ENCODE results near the gene ST3GAL4. TPM values are rescaled to one million over a fixed set of nuclear protein-coding genes. Genes with fewer than 3 reads are reported as not detected.

Gene ST3GAL4
- total and polyA plus RNA-seq, 9 of the 15 experiments (the other 6 are each of a cell fraction or from before 2014, with no cell fraction given): 0.27 to 22.9 (median 10.5) TPM

GRCh38 chr11:126348806-126349582 lies 6.5 kb upstream of the ST3GAL4 start:
- H4K20me1 ChIP-seq (replicated peaks; ENCODE audit: control insufficient read depth, insufficient read depth, low read length): peaks cover 5% of the 10 kb centered on the region; the same call in 1 of the 2 replicates
- no peaks in the 10 kb centered on the region for H3K27me3 ChIP-seq (ENCODE audit: control insufficient read depth in 2 of 2, insufficient read depth in 2 of 2, low read length in 2 of 2)
- ChIA-PET POLR2A (interaction anchor here (0.6 to 1.4 kb wide), 4 partner anchors 9 to 57 kb away, joined by 3 to 5 read pairs (median 4); partner anchors contain the start of gene DCPS), CTCF (ENCODE audit: low intra/inter-chr PET ratio) (no interaction called here)
- peaks cover 64% of the 10 kb centered on the region for H3K79me2 ChIP-seq (ENCODE audit: control insufficient read depth, insufficient read depth, low read length)
- in situ Hi-C loops (cut with MboI): no loop called here
- BruUV-seq (replicated peaks): no TSS peak
- no peak for DNase-seq (ENCODE audit: extremely low read depth in 1 of 4, low spot score in 3 of 4)
- peak overlapping the region; percentile 58; the same call in 2 of the 3 replicates for H3K27ac ChIP-seq (ENCODE audit: extremely low read depth, low read depth, low read length)
- H3K9me3 ChIP-seq (replicated peaks; ENCODE audit: control insufficient read depth, insufficient read depth, low read depth, low read length): no peaks in the 10 kb centered on the region
- WGBS (ENCODE audit: insufficient coverage, low coverage, missing lambda C conversion rate): 74% methylated on average over 8 of the region's 8 CpGs
- peaks cover 65 to 92% of the 10 kb centered on the region in 2 experiments for H3K4me1 ChIP-seq (replicated peaks in 1 of 2; ENCODE audit: control insufficient read depth in 2 of 2, insufficient read depth in 2 of 2, low read length in 2 of 2)
- no peak overlapping the region for H3K4me3 ChIP-seq
- TF ChIP-seq ZNF316 (IDR thresholded peaks at IDR 0.05) (peak; percentile 87), C11orf30 (IDR thresholded peaks at IDR 0.05; ENCODE audit: low read depth) (peak; percentile 83), MAFF (IDR thresholded peaks at IDR 0.05; ENCODE audit: low read length) (peak; percentile 53), TBP (optimal IDR thresholded peaks at IDR 0.05; ENCODE audit: low read depth, low read length) (no peak), MAFK (IDR thresholded peaks at IDR 0.05; ENCODE audit: low read length) (peak; percentile 18; the same call in 1 of the 2 replicates), MAFG (tag; conservative IDR thresholded peaks at IDR 0.05) (peak; percentile 49; the same call in 1 of the 2 replicates), WHSC1 (IDR thresholded peaks at IDR 0.05; ENCODE audit: low read length) (peak; percentile 59), SP1 (CRISPR knock-in tag; IDR thresholded peaks at IDR 0.05) (no peak)
- intact Hi-C loops (cut with micrococcal nuclease): loop anchor here (5.0 kb wide), 1 partner anchor 43 kb away; no protein-coding TSS in a partner anchor
- peaks cover 59% of the 10 kb centered on the region for H3K36me3 ChIP-seq (ENCODE audit: control insufficient read depth, insufficient read depth, low read length)
- ATAC-seq: no peak
- peak overlapping the region; percentile 30 to 82 for H3K9ac ChIP-seq (ENCODE audit: insufficient read depth in 1 of 2, low read depth in 2 of 2, low read length in 2 of 2)
- no peak overlapping the region for H2AFZ ChIP-seq (ENCODE audit: low read depth, low read length)
- 0 out of 2 replicates have a peak overlapping the region, but pooled peaks have one; percentile 26 for H3K4me2 ChIP-seq (ENCODE audit: insufficient read depth, low read length)
- H3K9me1 ChIP-seq (ENCODE audit: control insufficient read depth, insufficient read depth, low read length): peaks cover 8% of the 10 kb centered on the region
- FAIRE-seq: no peak

Measured in K562 (cell line).